H1 (cell line): ENCODE measurements around the gene GALC. TPM values are rescaled to one million over a fixed set of nuclear protein-coding genes. Genes with fewer than 3 reads are reported as not detected.

Source experiments
- CREB1 ChIP-seq: IDR thresholded peaks from 2 replicates; pipeline ENCODE4 v1.6.1; 2012; ENCODE audit warnings: inconsistent platforms
- EGR1 ChIP-seq: IDR thresholded peaks from 2 replicates; pipeline ENCODE4 v1.6.1; 2011; ENCODE audit warnings: low read depth, low read length, borderline replicate concordance
- GABPA ChIP-seq: IDR thresholded peaks from 2 replicates; pipeline ENCODE4 v1.6.1; 2011; ENCODE audit warnings: mild to moderate bottlenecking, low read length, moderate library complexity, borderline replicate concordance; ENCODE audit not compliant: insufficient read depth
- GTF2F1 ChIP-seq: IDR thresholded peaks from 2 replicates; pipeline ENCODE4 v1.6.1; 2012; ENCODE audit warnings: low read depth, low read length, improper control_type of control experiment, borderline replicate concordance
- NRF1 ChIP-seq: IDR thresholded peaks from 2 replicates; pipeline ENCODE4 v1.6.1; 2011; ENCODE audit warnings: mild to moderate bottlenecking, low read depth, low read length, improper control_type of control experiment
- PHF8 ChIP-seq: fragments of 200-600 bp; sonication (generic); conservative IDR thresholded peaks from 2 replicates; pipeline ENCODE4 v1.7.1; 2012; ENCODE audit warnings: low read depth, mild to moderate bottlenecking, inconsistent platforms, low read length, moderate library complexity
- POU5F1 ChIP-seq: IDR thresholded peaks from 2 replicates; pipeline ENCODE4 v1.6.1; 2011; ENCODE audit warnings: low read depth, mild to moderate bottlenecking, low read length, moderate library complexity
- RBBP5 ChIP-seq: IDR thresholded peaks from 2 replicates; pipeline ENCODE4 v1.7.1; 2012; ENCODE audit warnings: low read depth, mild to moderate bottlenecking, inconsistent platforms, low read length, moderate library complexity, borderline replicate concordance
- SP4 ChIP-seq: IDR thresholded peaks from 2 replicates; pipeline ENCODE4 v1.6.1; 2012; ENCODE audit warnings: low read length, inconsistent platforms
- polyA plus RNA-seq, 7 experiments: library from polyadenylated mRNA; depleted of rRNA in 3 of 7; stranded (reverse) in 5 of 7; unstranded in 2 of 7; fragments of >200 nt in 5 of 7; fragments of 200-250 nt in 2 of 7; gene quantifications; 1 replicate in 5 of 7; 2 replicates in 1 of 7; 4 replicates in 1 of 7; pipeline versions ENCODE4 v1.2.1 to v1.2.3, GENCODE V29; 2011 to 2013; ENCODE audit warnings: missing spikeins in 2 of 7, mixed read lengths in 2 of 7
- total RNA-seq: library from RNA; stranded (reverse); fragmentation: NEBNext Ultra II Directional; extraction: Animal tissue kit (Norgen Biotek cat#: 25700); gene quantifications from 2 replicates; pipeline ENCODE4 v1.2.1, GENCODE V29; 2021
- TF ChIP-seq, protein P1 (sequence below): fragments of 300-600 bp; sonication (generic); IDR thresholded peaks from 2 replicates; pipeline ENCODE4 v1.7.1; 2012; ENCODE audit warnings: low read length, moderate library complexity, mild to moderate bottlenecking, inconsistent platforms; ENCODE audit not compliant: insufficient replicate concordance

The GALC gene
- total and polyA plus RNA-seq, 2 of the 8 experiments (the other 6 are each of a cell fraction or from before 2014, with no cell fraction given), result 6.1 to 12.3 TPM

DNA sequence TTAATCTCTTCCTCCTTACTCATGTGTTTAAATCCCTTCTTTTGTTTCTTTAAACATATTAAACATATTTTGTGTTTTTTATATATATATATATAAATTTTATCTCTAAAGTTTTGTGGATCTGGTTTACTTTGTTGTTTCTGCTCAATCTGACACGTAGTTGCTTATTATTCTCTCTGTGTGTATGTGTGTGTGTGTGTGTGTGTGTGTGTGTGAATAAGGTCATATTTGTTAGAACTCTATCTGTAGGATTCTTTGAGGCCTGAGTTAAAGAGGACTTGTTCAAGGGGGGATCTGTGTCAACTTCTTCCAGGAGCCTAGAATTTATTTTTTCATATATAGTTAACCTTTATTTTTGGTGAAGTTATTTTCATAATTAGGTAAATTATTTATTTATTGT lies 14.6 kb upstream of the GALC start (continued):
- TF ChIP-seq, protein P1, sequence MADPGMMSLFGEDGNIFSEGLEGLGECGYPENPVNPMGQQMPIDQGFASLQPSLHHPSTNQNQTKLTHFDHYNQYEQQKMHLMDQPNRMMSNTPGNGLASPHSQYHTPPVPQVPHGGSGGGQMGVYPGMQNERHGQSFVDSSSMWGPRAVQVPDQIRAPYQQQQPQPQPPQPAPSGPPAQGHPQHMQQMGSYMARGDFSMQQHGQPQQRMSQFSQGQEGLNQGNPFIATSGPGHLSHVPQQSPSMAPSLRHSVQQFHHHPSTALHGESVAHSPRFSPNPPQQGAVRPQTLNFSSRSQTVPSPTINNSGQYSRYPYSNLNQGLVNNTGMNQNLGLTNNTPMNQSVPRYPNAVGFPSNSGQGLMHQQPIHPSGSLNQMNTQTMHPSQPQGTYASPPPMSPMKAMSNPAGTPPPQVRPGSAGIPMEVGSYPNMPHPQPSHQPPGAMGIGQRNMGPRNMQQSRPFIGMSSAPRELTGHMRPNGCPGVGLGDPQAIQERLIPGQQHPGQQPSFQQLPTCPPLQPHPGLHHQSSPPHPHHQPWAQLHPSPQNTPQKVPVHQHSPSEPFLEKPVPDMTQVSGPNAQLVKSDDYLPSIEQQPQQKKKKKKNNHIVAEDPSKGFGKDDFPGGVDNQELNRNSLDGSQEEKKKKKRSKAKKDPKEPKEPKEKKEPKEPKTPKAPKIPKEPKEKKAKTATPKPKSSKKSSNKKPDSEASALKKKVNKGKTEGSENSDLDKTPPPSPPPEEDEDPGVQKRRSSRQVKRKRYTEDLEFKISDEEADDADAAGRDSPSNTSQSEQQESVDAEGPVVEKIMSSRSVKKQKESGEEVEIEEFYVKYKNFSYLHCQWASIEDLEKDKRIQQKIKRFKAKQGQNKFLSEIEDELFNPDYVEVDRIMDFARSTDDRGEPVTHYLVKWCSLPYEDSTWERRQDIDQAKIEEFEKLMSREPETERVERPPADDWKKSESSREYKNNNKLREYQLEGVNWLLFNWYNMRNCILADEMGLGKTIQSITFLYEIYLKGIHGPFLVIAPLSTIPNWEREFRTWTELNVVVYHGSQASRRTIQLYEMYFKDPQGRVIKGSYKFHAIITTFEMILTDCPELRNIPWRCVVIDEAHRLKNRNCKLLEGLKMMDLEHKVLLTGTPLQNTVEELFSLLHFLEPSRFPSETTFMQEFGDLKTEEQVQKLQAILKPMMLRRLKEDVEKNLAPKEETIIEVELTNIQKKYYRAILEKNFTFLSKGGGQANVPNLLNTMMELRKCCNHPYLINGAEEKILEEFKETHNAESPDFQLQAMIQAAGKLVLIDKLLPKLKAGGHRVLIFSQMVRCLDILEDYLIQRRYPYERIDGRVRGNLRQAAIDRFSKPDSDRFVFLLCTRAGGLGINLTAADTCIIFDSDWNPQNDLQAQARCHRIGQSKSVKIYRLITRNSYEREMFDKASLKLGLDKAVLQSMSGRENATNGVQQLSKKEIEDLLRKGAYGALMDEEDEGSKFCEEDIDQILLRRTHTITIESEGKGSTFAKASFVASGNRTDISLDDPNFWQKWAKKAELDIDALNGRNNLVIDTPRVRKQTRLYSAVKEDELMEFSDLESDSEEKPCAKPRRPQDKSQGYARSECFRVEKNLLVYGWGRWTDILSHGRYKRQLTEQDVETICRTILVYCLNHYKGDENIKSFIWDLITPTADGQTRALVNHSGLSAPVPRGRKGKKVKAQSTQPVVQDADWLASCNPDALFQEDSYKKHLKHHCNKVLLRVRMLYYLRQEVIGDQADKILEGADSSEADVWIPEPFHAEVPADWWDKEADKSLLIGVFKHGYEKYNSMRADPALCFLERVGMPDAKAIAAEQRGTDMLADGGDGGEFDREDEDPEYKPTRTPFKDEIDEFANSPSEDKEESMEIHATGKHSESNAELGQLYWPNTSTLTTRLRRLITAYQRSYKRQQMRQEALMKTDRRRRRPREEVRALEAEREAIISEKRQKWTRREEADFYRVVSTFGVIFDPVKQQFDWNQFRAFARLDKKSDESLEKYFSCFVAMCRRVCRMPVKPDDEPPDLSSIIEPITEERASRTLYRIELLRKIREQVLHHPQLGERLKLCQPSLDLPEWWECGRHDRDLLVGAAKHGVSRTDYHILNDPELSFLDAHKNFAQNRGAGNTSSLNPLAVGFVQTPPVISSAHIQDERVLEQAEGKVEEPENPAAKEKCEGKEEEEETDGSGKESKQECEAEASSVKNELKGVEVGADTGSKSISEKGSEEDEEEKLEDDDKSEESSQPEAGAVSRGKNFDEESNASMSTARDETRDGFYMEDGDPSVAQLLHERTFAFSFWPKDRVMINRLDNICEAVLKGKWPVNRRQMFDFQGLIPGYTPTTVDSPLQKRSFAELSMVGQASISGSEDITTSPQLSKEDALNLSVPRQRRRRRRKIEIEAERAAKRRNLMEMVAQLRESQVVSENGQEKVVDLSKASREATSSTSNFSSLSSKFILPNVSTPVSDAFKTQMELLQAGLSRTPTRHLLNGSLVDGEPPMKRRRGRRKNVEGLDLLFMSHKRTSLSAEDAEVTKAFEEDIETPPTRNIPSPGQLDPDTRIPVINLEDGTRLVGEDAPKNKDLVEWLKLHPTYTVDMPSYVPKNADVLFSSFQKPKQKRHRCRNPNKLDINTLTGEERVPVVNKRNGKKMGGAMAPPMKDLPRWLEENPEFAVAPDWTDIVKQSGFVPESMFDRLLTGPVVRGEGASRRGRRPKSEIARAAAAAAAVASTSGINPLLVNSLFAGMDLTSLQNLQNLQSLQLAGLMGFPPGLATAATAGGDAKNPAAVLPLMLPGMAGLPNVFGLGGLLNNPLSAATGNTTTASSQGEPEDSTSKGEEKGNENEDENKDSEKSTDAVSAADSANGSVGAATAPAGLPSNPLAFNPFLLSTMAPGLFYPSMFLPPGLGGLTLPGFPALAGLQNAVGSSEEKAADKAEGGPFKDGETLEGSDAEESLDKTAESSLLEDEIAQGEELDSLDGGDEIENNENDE, result no peak
- no peak for TF ChIP-seq EGR1
- TF ChIP-seq GTF2F1, result no peak
- TF ChIP-seq NRF1, result no peak
- TF ChIP-seq PHF8, result no peak
- no peak for TF ChIP-seq GABPA
- no peak for TF ChIP-seq SP4
- no peak for TF ChIP-seq POU5F1
- TF ChIP-seq CREB1, result no peak
- TF ChIP-seq RBBP5, result no peak
